Stimulated activated CD8-positive, alpha-beta memory T cell treated with anti-CD3 and anti-CD28 coated beads, Interleukin-12 subunit alpha, Interleukin-12 subunit beta, amount 100 ng/mL, for 24 hours (primary cell): Measurements from ENCODE around the gene MRPS23.

ENCODE experiments used
- DNase-seq: peaks from one replicate; pipeline ENCODE4 v3.0.0-alpha.2; 2020; ENCODE audit errors: extremely low read depth

The MRPS23 gene

DNA sequence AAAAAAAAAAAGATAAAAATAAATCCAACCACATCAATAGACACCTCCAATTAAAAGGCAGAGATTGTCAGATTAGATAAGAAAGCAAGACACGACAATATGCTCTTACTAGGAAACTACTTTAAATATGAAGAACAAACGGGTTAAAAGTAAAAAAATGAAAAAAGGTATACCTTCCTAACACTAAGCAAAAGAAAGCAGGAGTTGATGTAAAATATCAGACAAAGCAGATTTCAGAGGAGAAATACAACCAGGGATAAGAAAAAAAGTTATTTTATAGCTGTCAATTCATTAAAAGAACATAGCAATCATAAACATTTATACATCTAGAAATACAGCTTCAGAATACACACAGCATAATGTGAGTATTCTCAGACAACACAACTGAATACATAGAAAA lies 55.0 kb downstream of the MRPS23 start:
- DNase-seq: no peak

DNA sequence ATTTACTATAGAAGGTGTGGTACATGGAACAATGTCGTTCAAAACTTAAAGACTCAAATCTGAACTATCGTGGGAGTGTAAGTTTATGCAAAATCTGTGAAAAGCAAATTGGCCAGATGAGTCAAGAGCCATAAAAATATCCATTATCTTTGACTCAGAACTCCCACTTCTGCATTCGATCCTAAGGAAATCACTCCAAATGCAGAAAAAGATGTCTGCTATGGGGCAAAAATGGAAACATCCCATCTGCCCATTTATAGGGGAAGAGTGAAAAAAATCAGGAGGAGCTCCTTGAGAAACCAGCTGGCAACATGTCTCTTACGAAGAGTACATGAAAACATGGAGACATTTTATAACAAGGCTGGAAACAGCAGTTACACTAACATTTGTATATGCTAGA lies 61.1 kb downstream of the MRPS23 start:
- no peak for DNase-seq

DNA sequence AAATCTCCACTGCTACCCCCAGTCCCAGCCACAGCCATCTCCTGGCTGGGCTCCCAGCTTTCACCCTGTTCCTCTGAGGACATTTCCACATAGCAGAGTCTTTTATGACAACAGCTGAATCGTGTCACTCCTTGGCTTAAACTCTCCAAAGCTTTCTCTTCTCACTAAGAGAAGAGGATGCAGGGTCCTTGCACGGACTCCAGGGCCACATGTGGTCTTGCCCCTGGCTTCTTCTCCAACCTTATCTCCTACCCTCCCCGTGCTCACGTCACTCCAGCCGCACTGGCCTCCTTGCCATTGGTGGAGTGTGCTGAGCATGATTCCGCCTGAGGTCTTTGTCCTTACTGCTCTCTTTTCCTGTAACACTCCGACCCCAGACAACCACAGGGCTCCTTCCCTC lies 64.8 kb downstream of the MRPS23 start:
- no peak for DNase-seq
